Neural crest cell (in vitro differentiated cells): ENCODE measurements around the gene HDAC4. TPM values are rescaled to one million over a fixed set of nuclear protein-coding genes. Genes with fewer than 3 reads are reported as not detected.

ENCODE experiments used
- DNase-seq: peaks from one replicate; pipeline ENCODE4 v3.0.0; 2021; ENCODE audit warnings: low read depth, mixed read lengths, low spot score
- H3K27ac Mint-ChIP-seq: one replicate; pipeline ENCODE4 v1.8.0; 2021; ENCODE audit warnings: mild to moderate bottlenecking, mixed read lengths; ENCODE audit not compliant: unreplicated experiment
- H3K27me3 Mint-ChIP-seq: 2 replicates; pipeline ENCODE4 v1.8.0; 2021; ENCODE audit warnings: low read depth, mild to moderate bottlenecking, mixed read lengths
- H3K36me3 Mint-ChIP-seq: 2 replicates; pipeline ENCODE4 v1.8.0; 2021; ENCODE audit warnings: low read depth, mild to moderate bottlenecking, mixed read lengths
- H3K4me1 Mint-ChIP-seq: 2 replicates; pipeline ENCODE4 v1.8.0; 2021; ENCODE audit warnings: mixed read lengths
- H3K4me3 Mint-ChIP-seq: one replicate; pipeline ENCODE4 v1.8.0; 2021; ENCODE audit warnings: mild to moderate bottlenecking, mixed read lengths
- H3K9me3 Mint-ChIP-seq: 2 replicates; pipeline ENCODE4 v1.8.0; 2021; ENCODE audit warnings: mixed read lengths
- CTCF ChIP-seq: fragments of 200-600 bp; sonication (generic); conservative IDR thresholded peaks from 2 replicates; pipeline ENCODE4 v1.5.0; 2021; ENCODE audit warnings: antibody characterized with exemption, mild to moderate bottlenecking
- total RNA-seq: library from RNA; stranded (reverse); gene quantifications from 2 replicates; pipeline ENCODE4 v1.2.1, GENCODE V29; 2021

Gene HDAC4
- total RNA-seq, 1 donor from 2014 or later, result 52.1 TPM

- no peaks in the 10 kb centered on the region for H3K36me3 Mint-ChIP-seq
- H3K27me3 Mint-ChIP-seq, result no peaks in the 10 kb centered on the region
- H3K4me1 Mint-ChIP-seq, result peaks cover 9% of the 10 kb centered on the region
- TF ChIP-seq CTCF, result no peak
- DNase-seq, result no peak
- no peak overlapping the region for H3K27ac Mint-ChIP-seq
- no peak overlapping the region for H3K4me3 Mint-ChIP-seq
- H3K9me3 Mint-ChIP-seq, result no peaks in the 10 kb centered on the region
These were observed 386.2 kb downstream of the HDAC4 start for GRCh38 chr2:239014458-239015217.

- H3K9me3 Mint-ChIP-seq, result no peaks in the 10 kb centered on the region
- no peaks in the 10 kb centered on the region for H3K27me3 Mint-ChIP-seq
- H3K4me1 Mint-ChIP-seq, result peaks cover 19% of the 10 kb centered on the region
- no peak for TF ChIP-seq CTCF
- no peak overlapping the region for H3K4me3 Mint-ChIP-seq
- no peak for DNase-seq
- no peak overlapping the region for H3K27ac Mint-ChIP-seq
- H3K36me3 Mint-ChIP-seq, result no peaks in the 10 kb centered on the region
These were observed 387.2 kb downstream of the HDAC4 start for GRCh38 chr2:239013678-239013976.

- no peak overlapping the region for H3K27ac Mint-ChIP-seq
- TF ChIP-seq CTCF, result no peak
These were observed 387.7 kb downstream of the HDAC4 start for GRCh38 chr2:239012936-239013677.

GRCh38 chr2:239012228-239012627 is 388.6 kb downstream of the HDAC4 start:
- H3K36me3 Mint-ChIP-seq, result no peaks in the 10 kb centered on the region
- TF ChIP-seq CTCF, result no peak
- no peak overlapping the region for H3K4me3 Mint-ChIP-seq
- no peaks in the 10 kb centered on the region for H3K9me3 Mint-ChIP-seq
- H3K27me3 Mint-ChIP-seq, result no peaks in the 10 kb centered on the region
- no peak overlapping the region for H3K27ac Mint-ChIP-seq
- DNase-seq, result no peak
- peaks cover 26% of the 10 kb centered on the region for H3K4me1 Mint-ChIP-seq

More at GRCh38 chr2:239012936-239013677, 387.7 kb downstream of the HDAC4 start:
- Mint-ChIP-seq H3K4me1 (peaks cover 24% of the 10 kb centered on the region), H3K4me3 (no peak overlapping the region), H3K27me3 (no peaks in the 10 kb centered on the region), H3K36me3 (no peaks in the 10 kb centered on the region), H3K9me3 (no peaks in the 10 kb centered on the region)
- no peak for DNase-seq

GRCh38 chr2:239009589-239009961 is 391.2 kb downstream of the HDAC4 start:
- Mint-ChIP-seq H3K9me3 (no peaks in the 10 kb centered on the region), H3K27ac (no peak overlapping the region), H3K4me1 (peaks cover 21% of the 10 kb centered on the region), H3K36me3 (no peaks in the 10 kb centered on the region), H3K4me3 (no peak overlapping the region), H3K27me3 (no peaks in the 10 kb centered on the region)
- no peak for DNase-seq
- TF ChIP-seq CTCF, result no peak
